HUES48 (cell line): ENCODE results near the gene CNNM2.

Experiments used
- H3K27ac ChIP-seq: one replicate; pipeline ENCODE4 v1.7.0; 2013; ENCODE audit warnings: low read depth, low read length, inconsistent platforms
- H3K27me3 ChIP-seq: 2 replicates; pipeline ENCODE4 v1.6.1; 2013; ENCODE audit warnings: mild to moderate bottlenecking, low read length; ENCODE audit not compliant: control insufficient read depth, insufficient read depth
- H3K36me3 ChIP-seq: 2 replicates; pipeline ENCODE4 v1.6.1; 2013; ENCODE audit warnings: low read length; ENCODE audit not compliant: control insufficient read depth, insufficient read depth
- H3K4me1 ChIP-seq: 2 replicates; pipeline ENCODE4 v1.6.1; 2013; ENCODE audit warnings: mild to moderate bottlenecking, low read length; ENCODE audit not compliant: control insufficient read depth, insufficient read depth
- H3K4me3 ChIP-seq: 2 replicates; pipeline ENCODE4 v1.5.1; 2013; ENCODE audit warnings: mild to moderate bottlenecking, low read depth, low read length
- H3K9ac ChIP-seq: 2 replicates; pipeline ENCODE4 v1.6.1; 2013; ENCODE audit warnings: mild to moderate bottlenecking, low read depth, low read length, moderate library complexity
- H3K9me3 ChIP-seq: 2 replicates; pipeline ENCODE4 v1.6.1; 2013; ENCODE audit warnings: low read length; ENCODE audit not compliant: control insufficient read depth, insufficient read depth

CNNM2 gene

GRCh38 chr10:103040418-103040817, 122.3 kb downstream of the CNNM2 start:
- no peaks in the 10 kb centered on the region for H3K9me3 ChIP-seq
- H3K9ac ChIP-seq = no peak overlapping the region
- H3K36me3 ChIP-seq = no peaks in the 10 kb centered on the region
- peaks cover 29% of the 10 kb centered on the region for H3K4me1 ChIP-seq
- no peak overlapping the region for H3K27ac ChIP-seq
- H3K4me3 ChIP-seq = no peak overlapping the region
- H3K27me3 ChIP-seq = no peaks in the 10 kb centered on the region

GRCh38 chr10:103041391-103041790, 123.3 kb downstream of the CNNM2 start:
- no peaks in the 10 kb centered on the region for H3K36me3 ChIP-seq
- no peak overlapping the region for H3K9ac ChIP-seq
- no peak overlapping the region for H3K27ac ChIP-seq

GRCh38 chr10:103042129-103042528, 124.0 kb downstream of the CNNM2 start:
- Histone ChIP-seq H3K4me3 (no peak overlapping the region), H3K9me3 (no peaks in the 10 kb centered on the region), H3K36me3 (no peaks in the 10 kb centered on the region), H3K4me1 (peaks cover 29% of the 10 kb centered on the region), H3K27ac (peak overlapping the region; percentile 30), H3K27me3 (no peaks in the 10 kb centered on the region), H3K9ac (no peak overlapping the region)

More at GRCh38 chr10:103041391-103041790, 123.3 kb downstream of the CNNM2 start:
- Histone ChIP-seq H3K27me3 (no peaks in the 10 kb centered on the region), H3K4me1 (peaks cover 29% of the 10 kb centered on the region), H3K9me3 (no peaks in the 10 kb centered on the region), H3K4me3 (no peak overlapping the region)

GRCh38 chr10:103042908-103043307, 124.8 kb downstream of the CNNM2 start:
- no peak overlapping the region for H3K4me3 ChIP-seq
- H3K27me3 ChIP-seq = no peaks in the 10 kb centered on the region
- H3K36me3 ChIP-seq = no peaks in the 10 kb centered on the region
- no peaks in the 10 kb centered on the region for H3K9me3 ChIP-seq
- no peak overlapping the region for H3K9ac ChIP-seq
- peaks cover 29% of the 10 kb centered on the region for H3K4me1 ChIP-seq
- peak overlapping the region; percentile 24 for H3K27ac ChIP-seq

- H3K4me3 ChIP-seq = no peak overlapping the region
- no peaks in the 10 kb centered on the region for H3K27me3 ChIP-seq
- no peaks in the 10 kb centered on the region for H3K36me3 ChIP-seq
- H3K4me1 ChIP-seq = peaks cover 29% of the 10 kb centered on the region
- no peak overlapping the region for H3K27ac ChIP-seq
- no peak overlapping the region for H3K9ac ChIP-seq
- no peaks in the 10 kb centered on the region for H3K9me3 ChIP-seq
These were observed 126.9 kb downstream of the CNNM2 start for GRCh38 chr10:103044942-103045489.

- Histone ChIP-seq H3K36me3 (no peaks in the 10 kb centered on the region), H3K27me3 (no peaks in the 10 kb centered on the region), H3K9ac (no peak overlapping the region), H3K27ac (no peak overlapping the region), H3K4me3 (no peak overlapping the region), H3K4me1 (peaks cover 29% of the 10 kb centered on the region), H3K9me3 (no peaks in the 10 kb centered on the region)
These were observed 127.9 kb downstream of the CNNM2 start for GRCh38 chr10:103045961-103046360.

GRCh38 chr10:103047381-103047780, 129.3 kb downstream of the CNNM2 start:
- Histone ChIP-seq H3K36me3 (no peaks in the 10 kb centered on the region), H3K9me3 (no peaks in the 10 kb centered on the region), H3K27ac (no peak overlapping the region), H3K9ac (no peak overlapping the region), H3K27me3 (no peaks in the 10 kb centered on the region), H3K4me1 (peaks cover 24% of the 10 kb centered on the region), H3K4me3 (no peak overlapping the region)

- H3K9me3 ChIP-seq = no peaks in the 10 kb centered on the region
- no peak overlapping the region for H3K9ac ChIP-seq
- no peaks in the 10 kb centered on the region for H3K27me3 ChIP-seq
- H3K27ac ChIP-seq = no peak overlapping the region
- no peaks in the 10 kb centered on the region for H3K36me3 ChIP-seq
- no peak overlapping the region for H3K4me3 ChIP-seq
- H3K4me1 ChIP-seq = peaks cover 10% of the 10 kb centered on the region
These were observed 131.1 kb downstream of the CNNM2 start for GRCh38 chr10:103049237-103049636.

GRCh38 chr10:103053659-103054581, 135.8 kb downstream of the CNNM2 start:
- Histone ChIP-seq H3K36me3 (peaks cover 3% of the 10 kb centered on the region; the same call in 1 of the 2 replicates), H3K4me3 (no peak overlapping the region), H3K27me3 (no peaks in the 10 kb centered on the region), H3K9ac (no peak overlapping the region), H3K9me3 (no peaks in the 10 kb centered on the region), H3K27ac (no peak overlapping the region), H3K4me1 (no peaks in the 10 kb centered on the region)

- H3K27me3 ChIP-seq = no peaks in the 10 kb centered on the region
- H3K4me1 ChIP-seq = no peaks in the 10 kb centered on the region
- no peak overlapping the region for H3K9ac ChIP-seq
- H3K4me3 ChIP-seq = no peak overlapping the region
- H3K36me3 ChIP-seq = peaks cover 3% of the 10 kb centered on the region; the same call in 1 of the 2 replicates
- no peak overlapping the region for H3K27ac ChIP-seq
- no peaks in the 10 kb centered on the region for H3K9me3 ChIP-seq
These were observed 136.5 kb downstream of the CNNM2 start for GRCh38 chr10:103054621-103055020.

GRCh38 chr10:103055105-103055504, 137.0 kb downstream of the CNNM2 start:
- Histone ChIP-seq H3K4me1 (no peaks in the 10 kb centered on the region), H3K9me3 (no peaks in the 10 kb centered on the region), H3K27ac (no peak overlapping the region), H3K4me3 (no peak overlapping the region), H3K9ac (no peak overlapping the region), H3K27me3 (no peaks in the 10 kb centered on the region), H3K36me3 (peaks cover 3% of the 10 kb centered on the region; the same call in 1 of the 2 replicates)
